HG02981 (cell line): Measurements from ENCODE around the gene HERC2.
"Not testable (repeated sequence)": the region's sequence is repeated elsewhere in the genome, so short reads cannot be mapped to it uniquely, and the experiment has no call there.

ENCODE experiments used
- ATAC-seq: cut with Tn5 transposase; IDR thresholded peaks from one replicate; pipeline ENCODE4 v1.9.1; 2021; ENCODE audit warnings: mild to moderate bottlenecking, moderate library complexity; ENCODE audit not compliant: unreplicated experiment

HERC2 gene, protein sequence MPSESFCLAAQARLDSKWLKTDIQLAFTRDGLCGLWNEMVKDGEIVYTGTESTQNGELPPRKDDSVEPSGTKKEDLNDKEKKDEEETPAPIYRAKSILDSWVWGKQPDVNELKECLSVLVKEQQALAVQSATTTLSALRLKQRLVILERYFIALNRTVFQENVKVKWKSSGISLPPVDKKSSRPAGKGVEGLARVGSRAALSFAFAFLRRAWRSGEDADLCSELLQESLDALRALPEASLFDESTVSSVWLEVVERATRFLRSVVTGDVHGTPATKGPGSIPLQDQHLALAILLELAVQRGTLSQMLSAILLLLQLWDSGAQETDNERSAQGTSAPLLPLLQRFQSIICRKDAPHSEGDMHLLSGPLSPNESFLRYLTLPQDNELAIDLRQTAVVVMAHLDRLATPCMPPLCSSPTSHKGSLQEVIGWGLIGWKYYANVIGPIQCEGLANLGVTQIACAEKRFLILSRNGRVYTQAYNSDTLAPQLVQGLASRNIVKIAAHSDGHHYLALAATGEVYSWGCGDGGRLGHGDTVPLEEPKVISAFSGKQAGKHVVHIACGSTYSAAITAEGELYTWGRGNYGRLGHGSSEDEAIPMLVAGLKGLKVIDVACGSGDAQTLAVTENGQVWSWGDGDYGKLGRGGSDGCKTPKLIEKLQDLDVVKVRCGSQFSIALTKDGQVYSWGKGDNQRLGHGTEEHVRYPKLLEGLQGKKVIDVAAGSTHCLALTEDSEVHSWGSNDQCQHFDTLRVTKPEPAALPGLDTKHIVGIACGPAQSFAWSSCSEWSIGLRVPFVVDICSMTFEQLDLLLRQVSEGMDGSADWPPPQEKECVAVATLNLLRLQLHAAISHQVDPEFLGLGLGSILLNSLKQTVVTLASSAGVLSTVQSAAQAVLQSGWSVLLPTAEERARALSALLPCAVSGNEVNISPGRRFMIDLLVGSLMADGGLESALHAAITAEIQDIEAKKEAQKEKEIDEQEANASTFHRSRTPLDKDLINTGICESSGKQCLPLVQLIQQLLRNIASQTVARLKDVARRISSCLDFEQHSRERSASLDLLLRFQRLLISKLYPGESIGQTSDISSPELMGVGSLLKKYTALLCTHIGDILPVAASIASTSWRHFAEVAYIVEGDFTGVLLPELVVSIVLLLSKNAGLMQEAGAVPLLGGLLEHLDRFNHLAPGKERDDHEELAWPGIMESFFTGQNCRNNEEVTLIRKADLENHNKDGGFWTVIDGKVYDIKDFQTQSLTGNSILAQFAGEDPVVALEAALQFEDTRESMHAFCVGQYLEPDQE (N-terminal part only)

DNA sequence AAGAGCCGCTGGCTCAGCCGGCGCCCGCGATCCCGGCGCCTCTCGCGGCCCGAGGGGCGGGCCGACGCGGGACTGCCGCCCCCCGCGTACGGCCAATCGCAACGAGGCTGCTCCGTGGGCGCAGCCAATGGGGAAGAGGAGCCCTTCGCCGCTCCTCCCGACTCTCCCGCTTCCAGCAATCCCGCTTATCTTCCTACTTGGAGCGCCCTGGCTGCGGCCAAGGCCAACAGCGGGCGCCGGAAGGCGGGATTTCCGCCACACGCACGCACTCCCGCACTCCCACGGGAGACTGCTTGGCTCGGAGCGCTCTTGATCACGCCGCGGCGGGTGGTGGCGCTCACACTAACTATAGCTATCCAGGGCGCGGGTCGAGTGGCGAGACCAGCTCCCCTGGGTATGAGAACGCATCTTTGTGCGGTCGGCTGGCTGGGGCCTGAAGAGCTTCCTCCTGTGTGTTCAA is at the start of gene HERC2:
TSS of gene HERC2 (minus strand) at position 51 of the 460 bp plus-strand sequence. CDS start 746 bp downstream, outside the sequence.
- not testable (repeated sequence) for ATAC-seq

DNA sequence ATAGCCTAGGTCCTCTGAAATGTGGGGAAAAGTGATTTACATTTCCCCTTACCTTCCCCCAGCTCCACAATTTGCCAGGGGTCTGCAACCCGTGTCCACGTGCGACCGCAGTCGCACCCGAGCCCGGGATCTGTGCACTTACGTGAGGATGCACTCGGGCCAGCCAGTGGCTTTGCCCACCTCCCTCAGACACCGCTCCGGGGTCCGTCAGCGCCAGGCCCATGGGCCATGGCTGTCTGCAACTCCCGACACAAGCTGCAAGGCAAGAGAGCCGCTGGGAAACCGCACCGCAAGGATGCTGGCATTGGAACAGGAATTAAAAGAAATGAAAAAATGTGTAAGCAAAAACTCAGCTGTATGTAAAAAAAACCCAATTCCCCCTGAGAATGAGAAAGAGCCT is 43.5 kb upstream of the HERC2 start:
- not testable (repeated sequence) for ATAC-seq

DNA sequence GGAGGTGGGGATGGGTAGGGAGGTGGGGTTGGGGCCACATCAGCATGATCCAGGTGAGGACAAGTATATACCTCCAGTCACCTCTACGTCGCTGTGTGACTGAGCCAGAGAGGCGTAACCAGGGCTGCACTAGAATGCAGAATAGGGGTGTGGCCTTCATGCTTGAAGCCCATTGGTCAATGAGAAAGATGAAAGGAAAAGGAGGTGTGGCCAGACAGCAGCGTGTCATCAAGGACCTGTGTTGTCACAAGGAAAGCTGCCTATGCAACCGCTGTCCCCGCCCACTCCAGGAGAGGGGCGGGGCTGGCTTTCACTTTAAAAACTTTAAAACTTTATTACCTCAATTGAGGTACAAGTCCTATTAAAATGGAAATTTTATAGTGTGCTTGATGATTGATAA is 36.0 kb upstream of the HERC2 start, which contains the start of gene GOLGA6L24:
TSS of gene GOLGA6L24 (minus strand) at position 101 of the 400 bp plus-strand sequence. CDS start at position 40, 61 bp downstream.
- not testable (repeated sequence) for ATAC-seq

DNA sequence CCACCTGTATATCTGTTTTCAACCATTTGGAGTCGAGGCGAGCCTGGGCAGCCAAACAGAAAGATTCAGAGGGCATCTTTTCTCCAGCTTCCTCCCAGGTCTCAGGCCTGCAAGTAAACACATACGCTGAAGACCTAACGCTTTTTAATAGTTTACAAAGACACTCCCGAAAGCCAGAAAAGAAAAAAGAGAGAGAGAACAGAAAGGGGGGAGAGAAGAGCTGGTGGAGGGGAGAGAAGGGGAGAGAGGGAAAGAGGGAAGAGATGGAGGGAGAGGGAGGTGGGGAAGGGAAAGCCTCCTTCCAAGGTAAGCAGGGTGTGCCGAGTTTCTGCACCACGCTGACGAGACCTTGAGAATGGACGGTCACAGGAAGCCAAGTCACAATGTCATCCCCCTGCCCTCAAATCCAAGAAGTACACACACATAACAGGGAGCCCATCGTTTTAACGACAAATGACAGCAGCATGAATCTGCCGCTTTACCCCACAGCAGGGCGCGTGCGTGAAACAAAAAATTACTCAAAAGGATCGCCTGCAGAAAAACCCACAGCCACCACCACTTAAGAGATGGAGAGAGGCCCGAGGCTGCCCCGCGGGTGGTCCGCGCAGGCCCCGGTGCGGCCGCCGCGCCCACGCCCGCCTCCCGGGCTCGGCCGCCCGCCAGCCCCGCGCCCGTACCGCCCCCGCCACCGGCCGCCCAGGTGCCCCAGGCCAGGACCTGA is 461 bp downstream of the HERC2 start:
- ATAC-seq = not testable (repeated sequence)

DNA sequence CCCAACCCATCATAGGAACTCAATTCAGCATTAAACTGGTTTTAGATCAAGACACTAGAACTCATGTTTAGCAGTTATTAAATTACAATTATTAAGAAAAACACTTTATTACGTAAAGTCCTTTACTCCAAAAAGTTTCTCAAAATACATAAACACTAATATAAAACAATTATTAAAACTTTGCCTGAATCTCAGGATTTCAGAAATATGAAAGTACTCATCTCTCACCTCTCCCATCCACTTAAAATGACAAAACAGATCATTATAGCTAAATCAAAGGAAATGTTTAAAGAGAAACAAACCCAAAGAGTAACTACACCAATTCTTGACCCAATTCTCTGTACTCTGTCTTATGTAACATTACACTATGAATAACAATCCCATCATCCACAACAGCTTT is 2.3 kb downstream of the HERC2 start:
- ATAC-seq = not testable (repeated sequence)

DNA sequence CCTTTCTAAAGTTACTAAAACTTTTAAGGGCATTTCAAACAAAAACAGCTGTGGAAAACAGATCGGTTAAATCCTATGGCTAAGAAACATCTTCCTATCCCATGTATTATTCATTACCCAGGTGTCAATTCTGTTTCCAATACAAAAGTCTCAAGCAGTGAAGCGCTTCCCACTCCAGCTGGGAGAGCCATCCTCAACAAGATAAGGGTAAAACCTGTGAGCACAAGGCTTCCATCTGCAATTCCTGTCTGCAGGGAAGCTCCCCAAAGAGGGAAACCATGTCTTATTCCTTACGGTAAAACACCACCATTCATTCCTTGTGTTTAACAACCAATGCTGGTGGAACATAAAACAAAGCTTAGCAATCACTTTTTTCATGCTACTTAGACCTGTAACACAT is 3.2 kb downstream of the HERC2 start:
- ATAC-seq = not testable (repeated sequence)

DNA sequence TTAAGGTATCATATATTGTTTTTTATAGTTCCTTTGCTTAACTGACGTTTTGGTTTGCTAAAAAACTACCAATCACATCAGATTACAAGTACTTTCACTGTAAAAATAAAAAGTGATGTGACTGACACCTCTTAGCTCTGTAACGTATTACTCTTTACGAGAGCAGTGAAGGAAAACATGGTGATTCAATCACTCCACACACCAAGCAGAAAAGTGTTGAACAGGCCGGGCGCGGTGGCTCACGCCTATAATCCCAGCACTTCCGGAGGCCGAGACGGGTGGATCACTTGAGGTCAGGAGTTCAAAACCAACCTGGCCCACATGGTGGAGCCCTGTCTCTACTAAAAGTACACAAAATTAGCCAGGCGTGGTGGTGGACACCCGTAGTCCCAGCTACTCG is 3.9 kb downstream of the HERC2 start:
- not testable (repeated sequence) for ATAC-seq

DNA sequence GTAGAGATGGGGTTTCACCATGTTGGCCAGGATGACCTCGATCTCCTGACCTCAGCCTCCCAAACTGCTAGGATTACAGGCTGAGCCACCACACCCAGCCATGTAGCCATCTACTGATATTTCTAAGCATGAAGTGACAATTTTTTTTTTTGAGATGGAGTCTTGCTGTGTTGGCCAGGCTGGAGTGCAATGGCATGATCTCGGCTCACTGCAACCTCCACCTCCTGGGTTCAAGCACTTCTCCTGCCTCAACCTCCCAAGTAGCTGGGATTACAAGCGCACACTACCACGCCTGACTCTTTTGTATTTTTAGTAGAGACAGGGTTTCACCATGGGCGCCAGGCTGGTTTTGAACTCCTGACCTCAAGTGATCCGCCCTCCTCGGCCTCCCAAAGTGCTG is 5.0 kb downstream of the HERC2 start:
- not testable (repeated sequence) for ATAC-seq

DNA sequence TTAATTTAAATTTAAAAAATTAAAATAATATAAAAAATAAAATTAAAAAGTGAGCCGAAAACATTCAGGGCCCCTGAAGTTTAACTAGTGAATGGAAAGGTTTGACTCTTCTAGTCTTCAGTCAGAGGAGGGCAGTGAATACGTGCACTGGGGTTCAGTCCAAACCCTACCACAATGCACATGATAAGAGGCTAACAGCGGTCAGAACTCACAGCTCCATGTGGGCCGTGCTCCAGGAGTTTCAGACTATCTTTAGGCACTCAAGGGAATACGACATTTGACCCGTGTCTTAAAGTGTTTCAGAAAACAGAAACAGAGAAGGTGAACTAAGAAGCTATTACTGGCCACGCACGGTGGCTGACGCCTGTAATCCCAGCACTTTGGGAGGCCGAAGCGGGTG is 11.5 kb downstream of the HERC2 start:
- not testable (repeated sequence) for ATAC-seq

DNA sequence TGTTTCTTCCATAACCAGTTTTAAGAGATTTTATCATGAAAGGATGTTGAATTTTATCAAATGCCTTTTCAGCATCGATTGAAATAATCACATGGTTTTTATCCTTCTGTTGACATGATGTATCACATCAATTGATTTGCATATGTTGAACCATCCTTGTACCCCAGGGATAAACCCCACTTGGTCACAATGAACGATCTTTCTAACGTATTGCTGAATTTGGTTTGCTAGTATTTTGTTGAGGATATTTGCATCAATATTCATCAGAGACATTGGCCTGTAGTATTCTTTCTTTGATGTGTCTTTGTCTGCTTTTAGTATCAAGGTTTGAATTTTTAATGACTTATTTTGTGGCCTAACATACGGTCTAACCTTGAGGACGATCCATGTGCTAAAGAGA is 13.3 kb downstream of the HERC2 start:
- not testable (repeated sequence) for ATAC-seq

DNA sequence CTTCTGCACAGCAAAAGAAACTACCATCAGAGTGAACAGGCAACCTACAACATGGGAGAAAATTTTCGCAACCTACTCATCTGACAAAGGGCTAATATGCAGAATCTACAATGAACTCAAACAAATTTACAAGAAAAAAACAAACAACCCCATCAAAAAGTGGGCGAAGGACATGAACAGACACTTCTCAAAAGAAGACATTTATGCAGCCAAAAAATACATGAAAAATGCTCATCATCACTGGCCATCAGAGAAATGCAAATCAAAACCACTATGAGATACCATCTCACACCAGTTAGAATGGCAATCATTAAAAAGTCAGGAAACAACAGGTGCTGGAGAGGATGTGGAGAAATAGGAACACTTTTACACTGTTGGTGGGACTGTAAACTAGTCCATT is 16.3 kb downstream of the HERC2 start:
- ATAC-seq = not testable (repeated sequence)

DNA sequence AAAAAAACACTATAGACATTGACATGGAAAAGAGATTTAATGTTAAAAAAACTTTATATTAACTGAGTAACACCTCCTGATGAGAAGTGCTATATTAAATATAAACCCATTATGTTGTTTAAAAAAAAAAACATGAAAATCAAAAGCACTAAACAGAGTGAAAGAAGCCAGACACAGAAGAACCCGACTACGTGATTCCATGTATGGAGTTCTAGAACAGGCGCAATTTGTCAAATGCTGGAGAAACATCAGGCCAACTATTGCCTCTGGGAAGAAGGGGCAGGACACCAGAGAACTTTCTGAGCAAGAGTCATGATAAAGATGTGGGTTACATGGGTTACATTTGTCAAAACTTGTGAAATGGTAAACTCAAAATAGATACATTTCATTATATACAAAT is 24.5 kb downstream of the HERC2 start:
- ATAC-seq = not testable (repeated sequence)

DNA sequence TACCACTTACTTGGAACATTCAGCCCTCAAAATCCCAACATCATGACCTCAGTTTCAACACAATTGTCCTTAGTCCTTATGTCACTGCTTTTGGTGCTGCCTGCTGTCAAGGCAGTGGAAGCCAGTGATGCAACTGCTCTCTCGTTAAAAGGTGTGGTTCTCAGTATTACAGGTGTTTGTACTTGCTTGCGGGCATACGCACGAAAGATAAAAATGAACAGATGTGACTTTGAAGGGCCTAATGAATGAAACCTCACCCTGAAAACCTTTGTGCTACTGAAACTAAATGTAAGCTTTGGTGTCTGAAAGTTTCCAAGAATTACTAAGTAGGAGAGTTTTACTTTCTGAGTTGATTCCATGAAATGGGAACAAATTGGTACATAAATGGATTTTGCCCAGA is 25.2 kb downstream of the HERC2 start:
- ATAC-seq = not testable (repeated sequence)

DNA sequence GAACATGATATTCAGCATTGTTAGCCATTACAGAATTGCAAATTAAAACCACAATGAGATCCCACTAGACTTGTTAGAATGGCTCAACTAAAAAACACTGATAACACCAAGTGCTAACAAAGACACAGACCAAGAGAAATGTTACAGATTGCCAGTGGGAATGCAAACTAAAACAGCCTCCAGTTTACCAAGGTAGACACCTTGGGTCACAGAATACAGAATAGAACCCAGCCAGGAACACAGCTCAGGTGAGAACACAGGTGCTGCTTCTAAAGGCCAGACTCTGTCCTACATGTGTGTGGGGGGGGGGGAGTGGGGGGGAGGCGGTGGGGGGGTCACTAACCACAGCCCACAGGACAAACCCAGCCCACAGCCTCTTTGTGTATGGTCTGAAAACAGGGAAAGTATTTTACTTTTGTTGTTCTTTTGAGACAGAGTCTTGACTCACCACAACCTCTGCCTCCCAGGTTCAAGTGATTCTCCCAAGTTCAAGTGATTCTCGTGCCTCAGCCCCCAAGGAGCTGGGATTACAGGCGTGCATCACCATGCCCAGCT is 26.9 kb downstream of the HERC2 start:
- ATAC-seq = not testable (repeated sequence)

DNA sequence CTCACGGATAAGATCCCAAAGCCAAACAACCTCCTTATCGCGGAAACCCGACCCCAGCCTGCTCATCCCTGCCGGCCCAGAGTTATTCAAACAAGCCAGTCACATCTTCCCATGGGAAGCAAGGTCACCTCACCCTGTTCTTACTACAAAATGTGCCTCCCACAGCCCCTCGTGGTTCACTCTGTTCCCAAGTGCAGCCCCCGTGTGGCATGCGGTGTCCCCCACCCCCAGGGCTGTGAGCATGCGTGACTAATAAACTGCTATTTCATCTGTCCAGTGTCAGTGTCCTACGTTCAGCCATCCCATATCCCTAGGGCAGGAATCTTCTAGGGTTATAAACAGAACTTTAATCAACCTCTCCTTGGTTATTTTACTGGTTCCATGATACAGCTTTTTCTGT is 27.4 kb downstream of the HERC2 start:
- not testable (repeated sequence) for ATAC-seq

DNA sequence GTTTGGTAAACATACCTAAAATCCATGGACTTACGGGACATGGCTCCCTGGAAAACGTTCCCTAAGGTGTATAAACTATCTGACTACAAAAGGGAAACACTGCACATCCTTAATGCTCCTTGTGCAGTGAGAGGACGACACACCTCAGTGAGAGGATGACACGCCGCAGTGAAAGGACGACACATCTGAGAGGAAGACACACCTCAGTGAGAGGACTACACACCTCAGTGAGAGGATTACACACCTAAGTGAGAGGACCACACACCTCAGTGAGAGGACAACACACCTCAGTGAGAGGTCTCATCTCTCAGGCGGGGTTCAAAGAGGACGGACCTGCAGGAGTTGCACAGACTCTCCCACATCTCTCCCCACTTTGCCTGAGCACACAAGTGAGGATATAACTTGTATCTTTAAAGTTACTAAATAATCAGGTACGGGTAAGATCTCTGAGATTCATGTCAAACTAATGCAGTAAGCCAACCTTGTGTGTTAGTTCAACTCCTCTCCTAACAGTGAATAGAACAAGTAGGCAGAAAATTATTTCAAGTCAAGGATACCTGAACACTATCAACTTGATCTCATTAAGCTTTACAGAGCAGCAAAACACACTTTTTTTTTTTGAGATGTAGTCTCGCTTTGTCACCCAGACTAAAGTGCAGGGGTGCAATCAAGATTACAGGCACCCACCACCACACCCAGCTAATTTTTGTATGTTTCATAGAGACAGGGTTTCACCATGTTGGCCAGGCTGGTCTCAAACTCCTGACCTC is 32.1 kb downstream of the HERC2 start:
- ATAC-seq = no peak

DNA sequence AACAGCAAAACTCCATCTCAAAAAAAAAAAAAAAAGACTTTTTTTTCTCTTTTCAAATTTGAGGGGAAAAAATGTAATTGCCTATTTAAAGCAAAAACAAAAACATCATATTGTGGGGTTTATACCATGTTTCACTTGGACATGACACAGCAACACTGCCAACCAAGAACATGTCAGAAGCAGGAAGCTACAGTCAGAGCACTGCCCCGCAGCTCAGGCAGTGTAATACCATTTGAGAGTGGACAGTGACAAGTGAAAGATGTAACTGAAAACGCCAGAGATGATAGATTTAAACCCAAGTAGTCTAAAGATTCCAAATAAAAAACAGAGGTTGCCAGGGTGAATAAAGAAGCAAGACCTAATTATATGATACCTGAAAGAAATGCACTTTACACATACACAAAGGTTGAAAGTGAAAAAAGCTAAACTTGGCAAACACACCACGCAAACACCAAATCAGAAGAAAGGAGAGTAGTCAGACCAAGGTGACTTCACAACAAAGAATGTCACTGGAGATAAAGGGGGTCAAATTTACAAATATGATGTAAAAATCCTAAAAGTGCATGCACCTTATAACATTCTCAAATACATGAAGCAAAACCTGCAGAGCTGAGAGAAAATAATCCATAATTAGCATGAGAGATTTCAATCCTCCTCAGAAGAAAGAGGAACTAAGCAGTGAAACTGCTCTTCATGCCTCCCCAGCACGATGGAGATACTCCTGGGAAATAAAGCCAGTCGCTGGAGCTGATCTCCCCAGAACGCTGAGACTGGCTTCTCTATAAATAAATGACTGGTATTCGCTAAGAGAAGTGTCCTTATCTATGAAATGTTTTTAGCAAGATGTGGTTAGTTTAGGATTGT is 32.9 kb downstream of the HERC2 start:
- peak; percentile 76 for ATAC-seq

DNA sequence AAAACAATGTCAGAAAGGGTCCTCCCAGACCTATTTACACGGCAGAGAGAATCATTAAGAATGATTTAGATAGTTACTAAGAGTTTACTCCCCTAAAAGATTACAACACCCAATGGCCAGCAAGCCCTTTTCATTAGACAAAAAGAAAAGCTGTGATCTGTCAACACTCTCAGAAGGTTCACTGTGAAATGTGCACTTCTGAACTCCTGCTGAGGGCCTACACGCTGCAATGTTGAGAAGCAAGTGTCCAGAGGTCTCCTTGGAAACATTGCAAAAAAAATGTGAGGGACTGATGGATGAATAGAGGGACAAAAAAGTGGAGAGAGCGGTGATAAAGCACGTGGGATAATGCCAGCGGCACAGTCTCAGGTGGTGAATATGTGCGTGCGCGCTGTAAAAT is 35.3 kb downstream of the HERC2 start:
- not testable (repeated sequence) for ATAC-seq
